ENCODE results near the gene ASIC3. TPM values are rescaled to one million over a fixed set of nuclear protein-coding genes. Genes with fewer than 3 reads are reported as not detected.

Gene ASIC3
- total RNA-seq, 4 donors from 2014 or later = 2.5 to 10.7 (median 5.0) TPM

GRCh38 chr7:151088019-151088855 lies 39.9 kb downstream of the ASIC3 start:
- Histone ChIP-seq H3K4me1 (peaks cover 0 to 55% (median 15%) of the 10 kb centered on the region in 4 donors), H3K9me3 (no peaks in the 10 kb centered on the region), H3K4me3 (peak overlapping the region; percentile 63 to 97 (median 82)), H3K27ac (peak overlapping the region; percentile 73 to 86 (median 78)), H3K36me3 (peaks cover 0 to 5% (median 0%) of the 10 kb centered on the region in 3 donors), H3K27me3 (no peaks in the 10 kb centered on the region)
- TF ChIP-seq POLR2A (IDR thresholded peaks at IDR 0.05) = no peak
- no peak for TF ChIP-seq CTCF (IDR thresholded peaks at IDR 0.05)
- DNase-seq = no peak

GRCh38 chr7:151088856-151089699 lies 40.7 kb downstream of the ASIC3 start:
- TF ChIP-seq POLR2A (IDR thresholded peaks at IDR 0.05) = no peak
- TF ChIP-seq CTCF (IDR thresholded peaks at IDR 0.05) = no peak
- Histone ChIP-seq H3K36me3 (peaks cover 0 to 5% (median 0%) of the 10 kb centered on the region in 3 donors), H3K4me1 (peaks cover 0 to 49% (median 10%) of the 10 kb centered on the region in 4 donors), H3K27me3 (no peaks in the 10 kb centered on the region), H3K27ac (peak overlapping the region; percentile 73 to 86 (median 78)), H3K9me3 (no peaks in the 10 kb centered on the region), H3K4me3 (peak overlapping the region in 2 of 4 donors; percentile 94 to 97)
- DNase-seq = peak in 1 of 3 donors; percentile 67

- TF ChIP-seq CTCF (IDR thresholded peaks at IDR 0.05) (no peak), POLR2A (IDR thresholded peaks at IDR 0.05) (no peak)
- H3K36me3 ChIP-seq = peaks cover 0 to 5% (median 0%) of the 10 kb centered on the region in 3 donors
- peak overlapping the region in 2 of 4 donors; percentile 94 to 97 for H3K4me3 ChIP-seq
- H3K27me3 ChIP-seq = no peaks in the 10 kb centered on the region
- no peak for DNase-seq
- no peaks in the 10 kb centered on the region for H3K9me3 ChIP-seq
- peak overlapping the region; percentile 73 to 86 (median 78) for H3K27ac ChIP-seq
- peaks cover 0 to 49% (median 10%) of the 10 kb centered on the region in 4 donors for H3K4me1 ChIP-seq
These were observed 41.8 kb downstream of the ASIC3 start for GRCh38 chr7:151089893-151090730.

- TF ChIP-seq POLR2A (IDR thresholded peaks at IDR 0.05) (no peak), CTCF (IDR thresholded peaks at IDR 0.05) (no peak)
- peaks cover 0 to 5% (median 0%) of the 10 kb centered on the region in 3 donors for H3K36me3 ChIP-seq
- no peaks in the 10 kb centered on the region for H3K9me3 ChIP-seq
- no peaks in the 10 kb centered on the region for H3K27me3 ChIP-seq
- DNase-seq = no peak
- H3K27ac ChIP-seq = no peak overlapping the region
- no peak overlapping the region for H3K4me3 ChIP-seq
- H3K4me1 ChIP-seq = peaks cover 0 to 42% (median 10%) of the 10 kb centered on the region in 4 donors
These were observed 42.7 kb downstream of the ASIC3 start for GRCh38 chr7:151091003-151091402.

- H3K9me3 ChIP-seq = no peaks in the 10 kb centered on the region
- H3K36me3 ChIP-seq = peaks cover 0 to 5% (median 0%) of the 10 kb centered on the region in 3 donors
- H3K27ac ChIP-seq = peak overlapping the region in 1 of 4 donors; percentile 39
- H3K4me1 ChIP-seq = peaks cover 0 to 42% (median 10%) of the 10 kb centered on the region in 4 donors
- H3K4me3 ChIP-seq = no peak overlapping the region
- TF ChIP-seq POLR2A (IDR thresholded peaks at IDR 0.05) = no peak
- TF ChIP-seq CTCF (IDR thresholded peaks at IDR 0.05) = peak in 4 of 6 experiments; percentile 47 to 77 (median 66)
- H3K27me3 ChIP-seq = no peaks in the 10 kb centered on the region
- DNase-seq = peak in 2 of 3 donors; percentile 69 to 85
These were observed 43.1 kb downstream of the ASIC3 start for GRCh38 chr7:151091431-151091830.

All from Peyer's patch (tissue), 4 donors.